Keratinocyte (primary cell): ENCODE measurements around the gene ZNF358. TPM values are rescaled to one million over a fixed set of nuclear protein-coding genes. Genes with fewer than 3 reads are reported as not detected.

Experiments used
- DNase-seq: peaks from one replicate; pipeline ENCODE4 v3.0.0-alpha.2; 2011; ENCODE audit warnings: low read depth, missing footprints, low spot score
- FAIRE-seq: peaks from 2 replicates; lab custom pipeline; 2011; peaks lifted over from hg19 to GRCh38; lab: Jason Lieb, UNC
- H2AFZ ChIP-seq: 2 replicates; pipeline ENCODE4 v1.6.0; 2012; ENCODE audit warnings: low read length, control low read depth, inconsistent platforms; ENCODE audit not compliant: control insufficient read depth
- H3K27ac ChIP-seq: 2 replicates; pipeline ENCODE4 v1.5.1; 2011; ENCODE audit warnings: low read length; ENCODE audit not compliant: control insufficient read depth, insufficient read depth
- H3K27me3 ChIP-seq: 3 replicates; pipeline ENCODE4 v1.6.0; 2011; ENCODE audit warnings: low read length; ENCODE audit not compliant: control insufficient read depth, insufficient read depth; ENCODE audit errors: extremely low read depth
- H3K36me3 ChIP-seq, 2 experiments: 2 replicates in 1 of 2; 3 replicates in 1 of 2; pipeline ENCODE4 v1.5.1; 2011; ENCODE audit warnings: low read length in 2 of 2, mild to moderate bottlenecking in 1 of 2; ENCODE audit not compliant: control insufficient read depth in 2 of 2, insufficient read depth in 2 of 2; ENCODE audit errors: extremely low read depth in 1 of 2
- H3K4me1 ChIP-seq: 3 replicates; pipeline ENCODE4 v1.5.1; 2011; ENCODE audit warnings: low read length; ENCODE audit not compliant: control insufficient read depth, insufficient read depth; ENCODE audit errors: extremely low read depth
- H3K4me2 ChIP-seq: 3 replicates; pipeline ENCODE4 v1.6.0; 2011; ENCODE audit warnings: low read depth, low read length; ENCODE audit not compliant: control insufficient read depth, insufficient read depth; ENCODE audit errors: extremely low read depth
- H3K4me3 ChIP-seq, 3 experiments: fragments of 200-600 bp in 1 of 3; sonication (generic) in 1 of 3; 2 replicates in 2 of 3; 3 replicates in 1 of 3; pipeline ENCODE4 v1.5.1; 2011 to 2016; ENCODE audit warnings: low read length in 3 of 3, mild to moderate bottlenecking in 3 of 3, control low read depth in 2 of 3, inconsistent platforms in 1 of 3, low read depth in 1 of 3, mixed read lengths in 1 of 3, mixed run types in 1 of 3, moderate library complexity in 1 of 3; ENCODE audit not compliant: control insufficient read depth in 2 of 3, insufficient read depth in 2 of 3; ENCODE audit errors: extremely low read depth in 1 of 3
- H3K79me2 ChIP-seq: 2 replicates; pipeline ENCODE4 v1.6.0; 2012; ENCODE audit warnings: low read length; ENCODE audit not compliant: control insufficient read depth, insufficient read depth
- H3K9ac ChIP-seq: 3 replicates; pipeline ENCODE4 v1.6.0; 2011; ENCODE audit warnings: low read length; ENCODE audit not compliant: control insufficient read depth, insufficient read depth; ENCODE audit errors: extremely low read depth
- H3K9me1 ChIP-seq: 3 replicates; pipeline ENCODE4 v1.6.0; 2011; ENCODE audit warnings: low read length; ENCODE audit not compliant: control insufficient read depth, insufficient read depth; ENCODE audit errors: extremely low read depth
- H3K9me3 ChIP-seq: 2 replicates; pipeline ENCODE4 v1.5.1; 2012; ENCODE audit warnings: low read depth, low read length; ENCODE audit not compliant: control insufficient read depth
- H4K20me1 ChIP-seq: 3 replicates; pipeline ENCODE4 v1.6.0; 2011; ENCODE audit warnings: low read length; ENCODE audit not compliant: control insufficient read depth, insufficient read depth; ENCODE audit errors: extremely low read depth
- EZH2 ChIP-seq: IDR thresholded peaks from one replicate; pipeline ENCODE4 v1.6.1; 2012; ENCODE audit warnings: inconsistent platforms, mild to moderate bottlenecking, low read length, moderate library complexity
- dilution Hi-C: fragments of 300-500 bp; cut with MboI; formaldehyde crosslinking; loops from one replicate; pipeline ENCODE4 v1.7.0; 2020; ENCODE audit warnings: low sequenced_read_pairs; ENCODE audit not compliant: extremely low pct_ligation_motif_present
- polyA plus RNA-seq, 5 experiments: library from polyadenylated mRNA; depleted of rRNA in 3 of 5; stranded (reverse) in 3 of 5; stranded (forward) in 1 of 5; unstranded in 1 of 5; fragments of >200 nt; gene quantifications; 1 replicate in 1 of 5; 2 replicates in 3 of 5; 3 replicates in 1 of 5; pipeline versions ENCODE4 v1.2.1 to v1.2.3, GENCODE V29; 2011 to 2012; ENCODE audit warnings: missing spikeins in 2 of 5, low read depth in 1 of 5, low replicate concordance in 1 of 5
- TF ChIP-seq, protein P1 (sequence below), 3 experiments: IDR thresholded peaks in 1 of 3; conservative IDR thresholded peaks in 1 of 3; optimal IDR thresholded peaks in 1 of 3; 2 replicates in 2 of 3; 3 replicates in 1 of 3; pipeline versions ENCODE3 to v1.5.1; 2011; ENCODE audit warnings: low read length in 3 of 3, mild to moderate bottlenecking in 3 of 3, moderate library complexity in 2 of 3, control low read depth in 1 of 3, inconsistent platforms in 1 of 3; ENCODE audit not compliant: insufficient read depth in 2 of 3; ENCODE audit errors: extremely low read depth in 1 of 3

ZNF358 gene
- polyA plus RNA-seq, 1 donor (not counting 4 experiments of a cell fraction or from before 2014, with no cell fraction given) = 8.5 TPM

DNA sequence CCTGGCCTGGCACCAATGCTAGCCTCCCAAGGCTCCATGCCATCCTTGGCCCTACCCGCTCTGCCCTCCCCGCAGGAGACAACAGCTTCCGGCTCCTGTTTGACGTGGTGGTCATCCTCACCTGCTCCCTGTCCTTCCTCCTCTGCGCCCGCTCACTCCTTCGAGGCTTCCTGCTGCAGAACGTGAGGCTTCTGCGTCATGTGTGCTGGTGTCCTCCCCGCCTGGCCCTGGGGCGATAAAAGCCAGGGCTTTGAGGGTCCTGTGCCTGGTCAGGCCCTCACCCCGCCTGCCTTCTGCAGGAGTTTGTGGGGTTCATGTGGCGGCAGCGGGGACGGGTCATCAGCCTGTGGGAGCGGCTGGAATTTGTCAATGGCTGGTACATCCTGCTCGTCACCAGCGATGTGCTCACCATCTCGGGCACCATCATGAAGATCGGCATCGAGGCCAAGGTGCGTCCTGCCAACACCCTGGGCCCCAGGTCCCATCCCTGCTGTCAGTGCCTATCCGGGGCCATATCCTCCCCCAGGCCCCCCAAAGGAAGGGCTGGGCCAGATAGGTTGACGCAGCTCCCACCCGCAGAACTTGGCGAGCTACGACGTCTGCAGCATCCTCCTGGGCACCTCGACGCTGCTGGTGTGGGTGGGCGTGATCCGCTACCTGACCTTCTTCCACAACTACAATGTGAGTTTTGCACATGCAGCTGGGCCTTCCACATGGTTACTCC, 12.8 kb downstream of the ZNF358 start:
- Histone ChIP-seq H3K4me3 (no peak overlapping the region), H3K9me3 (no peaks in the 10 kb centered on the region), H3K4me2 (no peak overlapping the region), H4K20me1 (no peaks in the 10 kb centered on the region), H2AFZ (no peak overlapping the region), H3K9me1 (no peaks in the 10 kb centered on the region), H3K27me3 (no peaks in the 10 kb centered on the region), H3K36me3 (peaks cover 0 to 19% of the 10 kb centered on the region in 2 experiments), H3K9ac (no peak overlapping the region), H3K4me1 (peaks cover 2% of the 10 kb centered on the region), H3K27ac (no peak overlapping the region), H3K79me2 (no peaks in the 10 kb centered on the region)
- TF ChIP-seq, protein P1, sequence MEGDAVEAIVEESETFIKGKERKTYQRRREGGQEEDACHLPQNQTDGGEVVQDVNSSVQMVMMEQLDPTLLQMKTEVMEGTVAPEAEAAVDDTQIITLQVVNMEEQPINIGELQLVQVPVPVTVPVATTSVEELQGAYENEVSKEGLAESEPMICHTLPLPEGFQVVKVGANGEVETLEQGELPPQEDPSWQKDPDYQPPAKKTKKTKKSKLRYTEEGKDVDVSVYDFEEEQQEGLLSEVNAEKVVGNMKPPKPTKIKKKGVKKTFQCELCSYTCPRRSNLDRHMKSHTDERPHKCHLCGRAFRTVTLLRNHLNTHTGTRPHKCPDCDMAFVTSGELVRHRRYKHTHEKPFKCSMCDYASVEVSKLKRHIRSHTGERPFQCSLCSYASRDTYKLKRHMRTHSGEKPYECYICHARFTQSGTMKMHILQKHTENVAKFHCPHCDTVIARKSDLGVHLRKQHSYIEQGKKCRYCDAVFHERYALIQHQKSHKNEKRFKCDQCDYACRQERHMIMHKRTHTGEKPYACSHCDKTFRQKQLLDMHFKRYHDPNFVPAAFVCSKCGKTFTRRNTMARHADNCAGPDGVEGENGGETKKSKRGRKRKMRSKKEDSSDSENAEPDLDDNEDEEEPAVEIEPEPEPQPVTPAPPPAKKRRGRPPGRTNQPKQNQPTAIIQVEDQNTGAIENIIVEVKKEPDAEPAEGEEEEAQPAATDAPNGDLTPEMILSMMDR (optimal IDR thresholded peaks at IDR 0.05 in 1 of 3, IDR thresholded peaks at IDR 0.05 in 1 of 3, conservative IDR thresholded peaks at IDR 0.05 in 1 of 3; ENCODE audit: extremely low read depth in 1 of 3, insufficient read depth in 2 of 3, low read length in 3 of 3) = no peak
- TF ChIP-seq EZH2 = no peak
- FAIRE-seq (no peak), DNase-seq (no peak)
- dilution Hi-C loops = no loop called here

DNA sequence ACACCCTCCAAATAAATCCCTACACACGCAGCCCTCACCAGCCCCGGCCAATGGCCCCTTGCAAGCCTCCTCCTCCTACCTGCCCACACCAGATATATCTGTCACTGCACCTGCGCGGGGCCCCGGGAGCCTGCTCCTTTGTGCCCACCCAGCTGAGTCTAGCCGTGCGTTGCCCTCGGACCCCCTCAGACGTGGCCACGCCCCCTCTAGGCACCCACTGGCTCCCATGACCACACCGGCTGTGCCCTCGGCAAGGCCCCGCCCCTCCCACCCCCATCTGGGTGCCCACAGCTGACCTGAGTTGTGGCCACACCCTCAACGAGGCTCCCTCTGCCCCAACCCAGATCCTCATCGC, 13.3 kb downstream of the ZNF358 start:
- Histone ChIP-seq H3K4me1 (peaks cover 2% of the 10 kb centered on the region), H3K79me2 (no peaks in the 10 kb centered on the region), H3K4me2 (no peak overlapping the region), H3K9me3 (no peaks in the 10 kb centered on the region), H3K27ac (no peak overlapping the region), H3K27me3 (no peaks in the 10 kb centered on the region), H4K20me1 (no peaks in the 10 kb centered on the region), H3K9me1 (no peaks in the 10 kb centered on the region), H3K36me3 (peaks cover 0 to 19% of the 10 kb centered on the region in 2 experiments), H2AFZ (no peak overlapping the region), H3K9ac (no peak overlapping the region), H3K4me3 (no peak overlapping the region)
- DNase-seq (no peak), FAIRE-seq (no peak)
- TF ChIP-seq EZH2 = no peak
- TF ChIP-seq, protein P1 (optimal IDR thresholded peaks at IDR 0.05 in 1 of 3, IDR thresholded peaks at IDR 0.05 in 1 of 3, conservative IDR thresholded peaks at IDR 0.05 in 1 of 3; ENCODE audit: extremely low read depth in 1 of 3, insufficient read depth in 2 of 3, low read length in 3 of 3) = no peak
- dilution Hi-C loops = no loop called here
